Gastroesophageal sphincter (tissue), 4 donors: ENCODE data around the gene CAPN8. TPM values are rescaled to one million over a fixed set of nuclear protein-coding genes. Genes with fewer than 3 reads are reported as not detected.

Source experiments
- ATAC-seq: fragments of 150-250 bp; one replicate; pipeline ENCODE4 v1.9.1; 2016; ENCODE audit warnings: mild to moderate bottlenecking, moderate library complexity
- H3K27ac ChIP-seq, 4 donors: fragments of 200-600 bp; sonication (generic) in 3 of 4; 1 replicate in 3 of 4; 2 replicates in 1 of 4; pipeline ENCODE4 v1.5.1; 2016 to 2019
- H3K27me3 ChIP-seq: fragments of 200-600 bp; sonication (generic); one replicate; pipeline ENCODE4 v1.5.1; 2019
- H3K36me3 ChIP-seq, 2 donors: fragments of 200-600 bp; sonication (generic); one replicate each; pipeline ENCODE4 v1.5.1; 2019; ENCODE audit warnings: control low read depth in 1 of 2
- H3K4me1 ChIP-seq, 3 donors: fragments of 200-600 bp; sonication (generic); 1 replicate in 2 of 3; 2 replicates in 1 of 3; pipeline ENCODE4 v1.5.1; 2016 to 2019; ENCODE audit warnings: control low read depth in 2 of 3
- H3K4me3 ChIP-seq, 2 donors: fragments of 200-600 bp; sonication (generic); one replicate each; pipeline ENCODE4 v1.5.1; 2019; ENCODE audit warnings: mild to moderate bottlenecking in 1 of 2, moderate library complexity in 1 of 2
- H3K9me3 ChIP-seq, 3 donors: fragments of 200-600 bp; sonication (generic); one replicate each; pipeline ENCODE4 v1.5.1; 2017 to 2019; ENCODE audit warnings: control low read depth in 2 of 3
- EP300 ChIP-seq: sonication (generic); formaldehyde crosslinking; IDR thresholded peaks from one replicate; pipeline ENCODE4 v1.6.1; 2017; ENCODE audit warnings: antibody characterized with exemption, mild to moderate bottlenecking
- POLR2A ChIP-seq, 2 donors: fragments of 450-650 bp; IDR thresholded peaks; one replicate each; pipeline ENCODE4 v1.6.1; 2017; ENCODE audit warnings: antibody characterized with exemption in 2 of 2, mild to moderate bottlenecking in 2 of 2, moderate library complexity in 1 of 2
- POLR2AphosphoS5 ChIP-seq: sonication (generic); formaldehyde crosslinking; IDR thresholded peaks from one replicate; pipeline ENCODE4 v1.6.1; 2017; ENCODE audit warnings: antibody characterized with exemption
- WGBS, 2 donors: methylation state at CpG; one replicate each; pipeline ENCODE4 v1.1.5; 2018; ENCODE audit warnings: low coverage in 1 of 2; 5-methylcytosine and 5-hydroxymethylcytosine counted together
- total RNA-seq, 4 donors: library from RNA; depleted of rRNA; stranded (reverse); fragments of >200 nt; gene quantifications; one replicate each; pipeline ENCODE4 v1.1.0, GENCODE V29; 2016
- TF ChIP-seq, protein P1 (sequence below), 4 experiments: fragments of 200-600 bp in 2 of 4; fragments of 450-650 bp in 2 of 4; sonication (generic) in 1 of 4; IDR thresholded peaks; one replicate each; pipeline ENCODE4 v1.5.1; 2017 to 2019; ENCODE audit warnings: antibody characterized with exemption in 4 of 4, mild to moderate bottlenecking in 2 of 4, moderate library complexity in 2 of 4

Gene CAPN8
- total RNA-seq, 4 donors from 2014 or later = 0.45 TPM; not detected in 3

DNA sequence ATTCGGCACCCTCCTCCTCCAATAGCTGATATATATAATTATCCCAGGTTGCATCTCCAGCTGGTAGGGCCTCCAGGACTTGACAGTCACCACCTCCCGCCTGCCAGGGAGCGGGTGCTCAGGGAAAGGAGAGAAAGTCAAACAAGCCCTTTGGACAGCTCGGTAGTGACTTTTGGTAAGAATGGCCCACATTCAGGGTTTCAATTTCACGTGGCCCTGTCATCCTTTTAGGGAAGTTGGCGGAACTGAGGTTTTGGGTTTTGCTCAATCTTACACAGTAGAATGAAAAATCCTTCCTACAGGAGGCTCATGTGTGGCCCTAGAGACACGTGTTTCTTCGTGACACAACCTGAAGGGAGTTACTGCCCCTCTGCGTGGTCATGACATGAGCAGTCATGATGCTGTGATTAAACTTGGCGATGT is 44.2 kb downstream of the CAPN8 start:
- no peak for ATAC-seq
- TF ChIP-seq POLR2A (IDR thresholded peaks at IDR 0.05) (no peak), POLR2AphosphoS5 (no peak), EP300 (no peak)
- TF ChIP-seq, protein P1, sequence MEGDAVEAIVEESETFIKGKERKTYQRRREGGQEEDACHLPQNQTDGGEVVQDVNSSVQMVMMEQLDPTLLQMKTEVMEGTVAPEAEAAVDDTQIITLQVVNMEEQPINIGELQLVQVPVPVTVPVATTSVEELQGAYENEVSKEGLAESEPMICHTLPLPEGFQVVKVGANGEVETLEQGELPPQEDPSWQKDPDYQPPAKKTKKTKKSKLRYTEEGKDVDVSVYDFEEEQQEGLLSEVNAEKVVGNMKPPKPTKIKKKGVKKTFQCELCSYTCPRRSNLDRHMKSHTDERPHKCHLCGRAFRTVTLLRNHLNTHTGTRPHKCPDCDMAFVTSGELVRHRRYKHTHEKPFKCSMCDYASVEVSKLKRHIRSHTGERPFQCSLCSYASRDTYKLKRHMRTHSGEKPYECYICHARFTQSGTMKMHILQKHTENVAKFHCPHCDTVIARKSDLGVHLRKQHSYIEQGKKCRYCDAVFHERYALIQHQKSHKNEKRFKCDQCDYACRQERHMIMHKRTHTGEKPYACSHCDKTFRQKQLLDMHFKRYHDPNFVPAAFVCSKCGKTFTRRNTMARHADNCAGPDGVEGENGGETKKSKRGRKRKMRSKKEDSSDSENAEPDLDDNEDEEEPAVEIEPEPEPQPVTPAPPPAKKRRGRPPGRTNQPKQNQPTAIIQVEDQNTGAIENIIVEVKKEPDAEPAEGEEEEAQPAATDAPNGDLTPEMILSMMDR (IDR thresholded peaks at IDR 0.05) = no peak
- Histone ChIP-seq H3K4me3 (no peak overlapping the region), H3K36me3 (no peaks in the 10 kb centered on the region), H3K9me3 (no peaks in the 10 kb centered on the region), H3K4me1 (no peaks in the 10 kb centered on the region), H3K27me3 (no peaks in the 10 kb centered on the region), H3K27ac (no peak overlapping the region)
- 84 to 87% methylated on average over 3 to 10 of the region's 10 CpGs for WGBS, 2 donors

DNA sequence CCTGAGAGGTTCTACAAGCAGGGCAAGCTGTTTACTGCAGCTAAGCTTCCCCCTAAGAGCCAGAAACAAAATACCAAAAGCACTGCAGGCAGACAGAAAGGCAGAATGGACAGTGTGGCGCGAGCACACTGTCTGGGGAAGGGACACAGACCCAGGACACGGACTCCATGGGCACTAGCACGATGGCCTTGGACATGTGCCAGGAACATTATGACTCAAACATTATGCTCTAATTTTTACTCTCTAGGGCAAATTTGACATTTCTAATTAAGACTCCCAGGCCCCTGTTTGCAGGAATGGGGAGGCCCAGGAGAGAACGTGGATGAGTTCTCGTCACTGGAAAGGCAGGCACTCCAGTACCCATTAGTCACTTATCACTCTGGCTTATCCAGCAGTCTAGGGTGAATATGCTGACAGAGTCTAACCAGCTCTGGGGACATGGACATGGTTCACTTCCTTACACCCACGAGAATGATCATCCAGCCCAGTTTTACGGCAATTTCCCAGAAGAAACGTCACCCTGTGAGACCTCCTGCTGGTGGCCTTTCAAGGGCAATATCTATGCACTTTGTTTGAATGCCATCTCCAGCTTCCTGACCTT is 45.1 kb downstream of the CAPN8 start:
- H3K4me1 ChIP-seq = no peaks in the 10 kb centered on the region
- H3K27me3 ChIP-seq = no peaks in the 10 kb centered on the region
- H3K27ac ChIP-seq = no peak overlapping the region
- no peak overlapping the region for H3K4me3 ChIP-seq
- H3K9me3 ChIP-seq = no peaks in the 10 kb centered on the region
- TF ChIP-seq POLR2AphosphoS5 (no peak), EP300 (no peak), POLR2A (IDR thresholded peaks at IDR 0.05) (no peak)
- TF ChIP-seq, protein P1 (IDR thresholded peaks at IDR 0.05) = no peak
- no peak for ATAC-seq
- H3K36me3 ChIP-seq = no peaks in the 10 kb centered on the region
- 68 to 69% methylated on average over 6 to 8 of the region's 9 CpGs for WGBS, 2 donors

- Histone ChIP-seq H3K27ac (no peak overlapping the region), H3K36me3 (no peaks in the 10 kb centered on the region), H3K27me3 (no peaks in the 10 kb centered on the region), H3K9me3 (no peaks in the 10 kb centered on the region), H3K4me1 (no peaks in the 10 kb centered on the region), H3K4me3 (no peak overlapping the region)
- TF ChIP-seq, protein P1 (IDR thresholded peaks at IDR 0.05) = no peak
- TF ChIP-seq POLR2AphosphoS5 = no peak
- no peak for TF ChIP-seq EP300
- TF ChIP-seq POLR2A (IDR thresholded peaks at IDR 0.05) = no peak
- ATAC-seq = no peak
- 87 to 94% methylated on average over 2 to 5 of the region's 5 CpGs for WGBS, 2 donors
Measured at GRCh38 chr1:223618680-223619079, 46.8 kb downstream of the CAPN8 start.

GRCh38 chr1:223617323-223618070 is 48.0 kb downstream of the CAPN8 start:
- H3K27ac ChIP-seq = no peak overlapping the region
- H3K36me3 ChIP-seq = no peaks in the 10 kb centered on the region
- H3K4me1 ChIP-seq = no peaks in the 10 kb centered on the region
- ATAC-seq = no peak
- H3K9me3 ChIP-seq = no peaks in the 10 kb centered on the region
- 54 to 60% methylated on average over 2 to 3 of the region's 4 CpGs for WGBS, 2 donors
- no peaks in the 10 kb centered on the region for H3K27me3 ChIP-seq
- H3K4me3 ChIP-seq = no peak overlapping the region
- TF ChIP-seq EP300 (no peak), POLR2A (IDR thresholded peaks at IDR 0.05) (no peak), POLR2AphosphoS5 (no peak)
- TF ChIP-seq, protein P1 (IDR thresholded peaks at IDR 0.05) = no peak

GRCh38 chr1:223616586-223616985 is 48.9 kb downstream of the CAPN8 start:
- no peaks in the 10 kb centered on the region for H3K9me3 ChIP-seq
- H3K36me3 ChIP-seq = no peaks in the 10 kb centered on the region
- ATAC-seq = no peak
- H3K27me3 ChIP-seq = no peaks in the 10 kb centered on the region
- TF ChIP-seq, protein P1 (IDR thresholded peaks at IDR 0.05) = no peak
- TF ChIP-seq POLR2AphosphoS5 (no peak), EP300 (no peak), POLR2A (IDR thresholded peaks at IDR 0.05) (no peak)
- H3K4me3 ChIP-seq = no peak overlapping the region
- H3K4me1 ChIP-seq = no peaks in the 10 kb centered on the region
- WGBS, 2 donors = 68 to 78% methylated on average over 2 of the region's 4 CpGs
- no peak overlapping the region for H3K27ac ChIP-seq
